HepG2 (cell line): ENCODE measurements around the gene URAD. TPM values are rescaled to one million over a fixed set of nuclear protein-coding genes. Genes with fewer than 3 reads are reported as not detected.

Experiments used
- ATAC-seq: fragments of 200-7000 bp; cut with Tn5 transposase; 3 replicates; pipeline ENCODE4 v1.9.1; 2020; ENCODE audit warnings: mild to moderate bottlenecking, moderate library complexity
- BruUV-seq: library from RNA; stranded (reverse); fragments of 400-500 nt; replicated peaks from 2 replicates; lab custom pipeline; 2021; lab: Mats Ljungman, UMichigan
- CTCF ChIA-PET: fragments of 300-600 bp; formaldehyde crosslinking; extraction: SDS; loops from one replicate; lab custom pipeline; 2021; ENCODE audit warnings: low total read pairs, inconsistent platforms, low intra/inter-chr PET ratio; lab: Yijun Ruan, JAX
- POLR2A ChIA-PET: fragments of 350-600 bp; sonication (Branson Sonifier 250); formaldehyde crosslinking; loops from one replicate; lab custom pipeline; 2020; ENCODE audit warnings: antibody characterized with exemption, inconsistent platforms; lab: Yijun Ruan, JAX
- DNase-seq: peaks from one replicate; pipeline ENCODE4 v3.0.0-alpha.2; 2015; ENCODE audit warnings: low spot score
- FAIRE-seq: peaks from 3 replicates; lab custom pipeline; 2011; peaks lifted over from hg19 to GRCh38; lab: Jason Lieb, UNC
- H2AFZ ChIP-seq: one replicate; pipeline ENCODE4 v1.6.1; 2011; ENCODE audit warnings: low read length, inconsistent platforms
- H3K27ac ChIP-seq: fragments of 300-600 bp; 3 replicates; pipeline ENCODE4 v1.8.0; 2011; ENCODE audit warnings: mixed run types, mild to moderate bottlenecking, mixed read lengths, low read length, inconsistent platforms; ENCODE audit not compliant: insufficient read depth; ENCODE audit errors: extremely low read length
- H3K27me3 ChIP-seq, 2 experiments: fragments of 200-600 bp in 1 of 2; 2 replicates in 1 of 2; 3 replicates in 1 of 2; pipeline versions ENCODE4 v1.6.0 to v1.8.0; 2011; ENCODE audit warnings: low read length in 2 of 2, mild to moderate bottlenecking in 2 of 2, moderate library complexity in 2 of 2, inconsistent platforms in 1 of 2; ENCODE audit not compliant: insufficient read depth in 2 of 2, control insufficient read depth in 1 of 2
- H3K36me3 ChIP-seq, 2 experiments: fragments of 200-600 bp in 1 of 2; replicated peaks in 1 of 2; 2 replicates in 1 of 2; 3 replicates in 1 of 2; pipeline versions ENCODE4 v1.5.1 to v1.8.0; 2011; ENCODE audit warnings: low read length in 2 of 2, inconsistent platforms in 1 of 2; ENCODE audit not compliant: insufficient read depth in 2 of 2, control insufficient read depth in 1 of 2
- H3K4me1 ChIP-seq: 2 replicates; pipeline ENCODE4 v1.5.1; 2012; ENCODE audit warnings: low read length, inconsistent platforms; ENCODE audit not compliant: insufficient read depth
- H3K4me2 ChIP-seq: 2 replicates; pipeline ENCODE4 v1.6.0; 2011; ENCODE audit warnings: low read depth, low read length, inconsistent platforms
- H3K4me3 ChIP-seq, 3 experiments: fragments of 200-600 bp in 1 of 3; sonication (generic), shearing (Covaris generic) in 1 of 3; replicated peaks in 1 of 3; 2 replicates each; pipeline ENCODE4 v1.5.1; 2011 to 2016; ENCODE audit warnings: low read length in 3 of 3, inconsistent platforms in 2 of 3, low read depth in 2 of 3, mild to moderate bottlenecking in 2 of 3, control low read depth in 1 of 3, mixed read lengths in 1 of 3; ENCODE audit not compliant: insufficient read depth in 1 of 3
- H3K79me2 ChIP-seq: one replicate; pipeline ENCODE4 v1.6.1; 2011; ENCODE audit warnings: low read length, inconsistent platforms; ENCODE audit not compliant: insufficient read depth
- H3K9ac ChIP-seq: 2 replicates; pipeline ENCODE4 v1.6.0; 2011; ENCODE audit warnings: mild to moderate bottlenecking, low read depth, low read length, inconsistent platforms; ENCODE audit not compliant: insufficient read depth
- H3K9me3 ChIP-seq: 2 replicates; pipeline ENCODE4 v1.5.1; 2012; ENCODE audit warnings: mild to moderate bottlenecking, low read length
- H4K20me1 ChIP-seq: 2 replicates; pipeline ENCODE4 v1.6.0; 2011; ENCODE audit warnings: inconsistent platforms, mild to moderate bottlenecking, low read length, moderate library complexity; ENCODE audit not compliant: insufficient read depth
- ADNP ChIP-seq: sonication (generic); formaldehyde crosslinking; IDR thresholded peaks from 2 replicates; pipeline ENCODE4 v1.4.0; 2020; ENCODE audit warnings: missing genetic modification reagents
- BCL3 ChIP-seq: sonication (generic); formaldehyde crosslinking; IDR thresholded peaks from 2 replicates; pipeline ENCODE4 v1.5.1; 2020; ENCODE audit warnings: mild to moderate bottlenecking, missing genetic modification reagents, moderate library complexity
- DDIT3 ChIP-seq: sonication (generic); formaldehyde crosslinking; IDR thresholded peaks from 2 replicates; pipeline ENCODE4 v1.4.0; 2020; ENCODE audit warnings: mild to moderate bottlenecking, missing genetic modification reagents
- DMTF1 ChIP-seq: sonication (generic); formaldehyde crosslinking; IDR thresholded peaks from 2 replicates; pipeline ENCODE4 v1.4.0; 2020; ENCODE audit warnings: mild to moderate bottlenecking, missing genetic modification reagents
- HHEX ChIP-seq: IDR thresholded peaks from 2 replicates; pipeline ENCODE4 v1.6.1; 2016; ENCODE audit warnings: control low read depth
- KDM4B ChIP-seq: sonication (generic); formaldehyde crosslinking; IDR thresholded peaks from 2 replicates; pipeline ENCODE4 v1.4.0; 2020; ENCODE audit warnings: missing genetic modification reagents
- KMT2A ChIP-seq: sonication (generic); formaldehyde crosslinking; IDR thresholded peaks from 2 replicates; pipeline ENCODE4 v1.4.0; 2020; ENCODE audit warnings: missing genetic modification reagents
- MED8 ChIP-seq: sonication (generic); formaldehyde crosslinking; IDR thresholded peaks from 2 replicates; pipeline ENCODE4 v1.8.1; 2023; ENCODE audit warnings: mild to moderate bottlenecking, missing genetic modification reagents; ENCODE audit not compliant: insufficient replicate concordance
- NRL ChIP-seq: sonication (generic); formaldehyde crosslinking; IDR thresholded peaks from 2 replicates; pipeline ENCODE4 v1.5.0; 2020; ENCODE audit warnings: missing genetic modification reagents, mild to moderate bottlenecking, moderate library complexity, borderline replicate concordance
- TMF1 ChIP-seq: sonication (generic); formaldehyde crosslinking; IDR thresholded peaks from 2 replicates; pipeline ENCODE4 v1.8.1; 2022; ENCODE audit warnings: low read depth, missing genetic modification reagents
- TOE1 ChIP-seq: sonication (generic); formaldehyde crosslinking; IDR thresholded peaks from 2 replicates; pipeline ENCODE4 v1.4.0; 2020; ENCODE audit warnings: mild to moderate bottlenecking, missing genetic modification reagents
- ZFP37 ChIP-seq: sonication (generic); formaldehyde crosslinking; IDR thresholded peaks from 2 replicates; pipeline ENCODE4 v1.4.0; 2020; ENCODE audit warnings: missing genetic modification reagents, borderline replicate concordance
- ZNF354B ChIP-seq: sonication (generic); formaldehyde crosslinking; IDR thresholded peaks from 2 replicates; pipeline ENCODE4 v1.8.0; 2022; ENCODE audit warnings: mild to moderate bottlenecking, missing genetic modification reagents
- WGBS: methylation state at CpG from one replicate; pipeline ENCODE4 v1.1.6; 2017; ENCODE audit warnings: low lambda C conversion rate; 5-methylcytosine and 5-hydroxymethylcytosine counted together
- in situ Hi-C: cut with HindIII; loops from 2 replicates; pipeline ENCODE4 v1.10.0; 2017; ENCODE audit warnings: low pct_unique_long_range_greater_than_20kb; ENCODE audit not compliant: extremely low pct_ligation_motif_present
- intact Hi-C: fragments of 100-400 bp; cut with micrococcal nuclease; formaldehyde crosslinking; loops from one replicate; pipeline ENCODE4 v1.10.0; 2022; ENCODE audit not compliant: unreplicated experiment
- polyA plus RNA-seq, 8 experiments: library from polyadenylated mRNA; depleted of rRNA in 3 of 8; stranded (reverse) in 7 of 8; unstranded in 1 of 8; fragments of >200 nt; fragmentation: Illumina TruSeq in 4 of 8; extraction: Trizol in 4 of 8; gene quantifications; 2 replicates each; pipeline versions ENCODE4 v1.2.1 to v1.2.3, GENCODE V29; 2011 to 2016; ENCODE audit warnings: low read depth in 4 of 8, missing spikeins in 1 of 8, mixed read lengths in 1 of 8; ENCODE audit not compliant: insufficient read depth in 1 of 8
- total RNA-seq, 5 experiments: library from RNA; depleted of rRNA; stranded (reverse); fragments of >200 nt; fragmentation: Illumina TruSeq; extraction: Trizol; gene quantifications; 2 replicates each; pipeline ENCODE4 v1.2.3, GENCODE V29; 2016; ENCODE audit warnings: low read depth in 1 of 5

Gene URAD
- total and polyA plus RNA-seq, 2 of the 13 experiments (the other 11 are each of a cell fraction or from before 2014, with no cell fraction given) = not detected

GRCh38 chr13:27966641-27967202 is 21.8 kb downstream of the URAD start:
- Histone ChIP-seq H3K27me3 (peaks cover 19 to 65% of the 10 kb centered on the region in 2 experiments), H3K4me3 (no peak overlapping the region), H4K20me1 (no peaks in the 10 kb centered on the region), H3K9ac (no peak overlapping the region), H2AFZ (no peak overlapping the region), H3K36me3 (no peaks in the 10 kb centered on the region), H3K4me1 (peaks cover 43% of the 10 kb centered on the region), H3K27ac (no peak overlapping the region), H3K79me2 (no peaks in the 10 kb centered on the region), H3K9me3 (no peaks in the 10 kb centered on the region), H3K4me2 (0 out of 2 replicates have a peak overlapping the region, but pooled peaks have one; percentile 3)
- POLR2A ChIA-PET = no interaction called here
- in situ Hi-C loops (loop anchor here (25.0 kb wide), 1 partner anchor 1004 kb away; no protein-coding TSS in a partner anchor), intact Hi-C loops (no loop called here)
- TF ChIP-seq BCL3 (CRISPR knock-in tag) = no peak
- TF ChIP-seq KDM4B (CRISPR knock-in tag) = no peak
- TF ChIP-seq KMT2A (CRISPR knock-in tag) = no peak
- 67% methylated on average over 23 of the region's 38 CpGs for WGBS
- CTCF ChIA-PET = no interaction called here
- ATAC-seq (no peak), FAIRE-seq (no peak), DNase-seq (no peak)
- BruUV-seq = no TSS peak

- no peaks in the 10 kb centered on the region for H3K79me2 ChIP-seq
- POLR2A ChIA-PET = no interaction called here
- no TSS peak for BruUV-seq
- H3K4me1 ChIP-seq = peaks cover 49% of the 10 kb centered on the region
- peaks cover 19 to 62% of the 10 kb centered on the region in 2 experiments for H3K27me3 ChIP-seq
- intact Hi-C loops (no loop called here), in situ Hi-C loops (loop anchor here (25.0 kb wide), 1 partner anchor 1004 kb away; no protein-coding TSS in a partner anchor)
- H3K27ac ChIP-seq = no peak overlapping the region
- no peak overlapping the region for H3K9ac ChIP-seq
- no peaks in the 10 kb centered on the region for H4K20me1 ChIP-seq
- CTCF ChIA-PET = no interaction called here
- DNase-seq (no peak), FAIRE-seq (no peak), ATAC-seq (no peak)
- no peak overlapping the region for H3K4me2 ChIP-seq
- no peaks in the 10 kb centered on the region for H3K36me3 ChIP-seq
- H2AFZ ChIP-seq = no peak overlapping the region
- H3K4me3 ChIP-seq = no peak overlapping the region
- no peaks in the 10 kb centered on the region for H3K9me3 ChIP-seq
- 84% methylated on average over 35 of the region's 45 CpGs for WGBS
- TF ChIP-seq HHEX (CRISPR knock-in tag) (no peak), DMTF1 (CRISPR knock-in tag) (no peak), ZFP37 (no peak), TOE1 (CRISPR knock-in tag) (no peak), TMF1 (CRISPR knock-in tag) (no peak), ZNF354B (no peak), ADNP (CRISPR knock-in tag) (no peak), MED8 (CRISPR knock-in tag) (no peak), NRL (CRISPR knock-in tag) (no peak), DDIT3 (CRISPR knock-in tag) (no peak)
These were observed 22.5 kb downstream of the URAD start for GRCh38 chr13:27965740-27966640.
